OCI-LY1 (cell line): ENCODE results near the gene ASPDH.

Experiments
- H2AFZ ChIP-seq: fragments of 200-600 bp; sonication (generic), shearing (Covaris generic); 2 replicates; pipeline ENCODE4 v1.6.0; 2014; ENCODE audit warnings: antibody characterized with exemption, mild to moderate bottlenecking, low read length
- H3F3A ChIP-seq: fragments of 200-600 bp; sonication (generic), shearing (Covaris generic); 2 replicates; pipeline ENCODE4 v1.6.0; 2014; ENCODE audit warnings: mild to moderate bottlenecking, antibody characterized with exemption, low read length, moderate library complexity; ENCODE audit not compliant: insufficient read depth
- H3K27ac ChIP-seq: fragments of 200-600 bp; sonication (generic); 2 replicates; pipeline ENCODE4 v1.5.1; 2014; ENCODE audit warnings: low read length, mixed run types, mild to moderate bottlenecking, low read depth; ENCODE audit not compliant: poor library complexity, severe bottlenecking
- H3K27me3 ChIP-seq: fragments of 200-600 bp; sonication (generic); 2 replicates; pipeline ENCODE4 v1.6.0; 2014; ENCODE audit warnings: antibody characterized with exemption, mild to moderate bottlenecking, low read length, moderate library complexity; ENCODE audit not compliant: insufficient read depth
- H3K36me3 ChIP-seq: fragments of 200-600 bp; sonication (generic); 2 replicates; pipeline ENCODE4 v1.6.1; 2014; ENCODE audit warnings: mild to moderate bottlenecking, antibody characterized with exemption, low read length, moderate library complexity, mixed read lengths; ENCODE audit not compliant: insufficient read depth
- H3K4me1 ChIP-seq: fragments of 200-600 bp; sonication (generic); 2 replicates; pipeline ENCODE4 v1.5.1; 2014; ENCODE audit warnings: mild to moderate bottlenecking, low read length, moderate library complexity; ENCODE audit not compliant: insufficient read depth, severe bottlenecking
- H3K4me2 ChIP-seq: fragments of 200-600 bp; sonication (generic), shearing (Covaris generic); 2 replicates; pipeline ENCODE4 v1.6.1; 2014; ENCODE audit warnings: low read length
- H3K4me3 ChIP-seq: fragments of 200-600 bp; sonication (generic); 2 replicates; pipeline ENCODE4 v1.5.1; 2014; ENCODE audit warnings: low read length, low read depth, mild to moderate bottlenecking, mixed read lengths; ENCODE audit not compliant: poor library complexity, severe bottlenecking
- H3K79me2 ChIP-seq: fragments of 200-600 bp; shearing (Covaris generic); 2 replicates; pipeline ENCODE4 v1.6.1; 2016; ENCODE audit warnings: mixed run types, low read length, mixed read lengths; ENCODE audit not compliant: insufficient read depth
- H3K9ac ChIP-seq: fragments of 200-600 bp; sonication (generic), shearing (Covaris generic); 2 replicates; pipeline ENCODE4 v1.6.1; 2014; ENCODE audit warnings: mild to moderate bottlenecking, low read length, mixed read lengths
- H3K9me2 ChIP-seq: fragments of 200-600 bp; sonication (generic), shearing (Covaris generic); 2 replicates; pipeline ENCODE4 v1.6.1; 2014; ENCODE audit warnings: low read depth, mild to moderate bottlenecking, low read length, mixed read lengths
- H3K9me3 ChIP-seq: fragments of 200-600 bp; shearing (Covaris generic); 2 replicates; pipeline ENCODE4 v1.6.1; 2014; ENCODE audit warnings: low read length, mixed read lengths
- H4K20me1 ChIP-seq: fragments of 200-600 bp; sonication (generic), shearing (Covaris generic); 2 replicates; pipeline ENCODE4 v1.6.0; 2016; ENCODE audit warnings: mild to moderate bottlenecking, low read length; ENCODE audit not compliant: insufficient read depth
- CTCF ChIP-seq: fragments of 200-600 bp; sonication (generic), shearing (Covaris generic); IDR thresholded peaks from 2 replicates; pipeline ENCODE4 v1.5.1; 2017; ENCODE audit warnings: mild to moderate bottlenecking, antibody characterized with exemption, low read length, moderate library complexity, mixed read lengths
- EZH2 ChIP-seq: fragments of 200-600 bp; sonication (generic), shearing (Covaris generic); IDR thresholded peaks from 2 replicates; pipeline ENCODE4 v1.8.0; 2017; ENCODE audit warnings: borderline replicate concordance, mixed run types, mild to moderate bottlenecking, antibody characterized with exemption, low read length, moderate library complexity, mixed read lengths

The ASPDH gene

GRCh38 chr19:50464348-50464747, 49.4 kb downstream of the ASPDH start:
- no peak for TF ChIP-seq EZH2
- no peak for TF ChIP-seq CTCF
- Histone ChIP-seq H3K27me3 (peaks cover 14% of the 10 kb centered on the region; the same call in 1 of the 2 replicates), H3K4me3 (no peak overlapping the region)

GRCh38 chr19:50462970-50463369, 50.7 kb downstream of the ASPDH start:
- Histone ChIP-seq H3K9ac (no peak overlapping the region), H3K36me3 (no peaks in the 10 kb centered on the region), H3K79me2 (no peaks in the 10 kb centered on the region), H3K4me1 (peaks cover 15% of the 10 kb centered on the region), H3K4me3 (no peak overlapping the region), H3F3A (no peaks in the 10 kb centered on the region; the same call in 1 of the 2 replicates), H3K9me3 (no peaks in the 10 kb centered on the region), H3K27me3 (peaks cover 14% of the 10 kb centered on the region; the same call in 1 of the 2 replicates), H4K20me1 (no peaks in the 10 kb centered on the region), H2AFZ (no peak overlapping the region), H3K9me2 (no peaks in the 10 kb centered on the region), H3K27ac (no peak overlapping the region), H3K4me2 (no peak overlapping the region)
- TF ChIP-seq EZH2, result no peak
- no peak for TF ChIP-seq CTCF

More at GRCh38 chr19:50464348-50464747, 49.4 kb downstream of the ASPDH start:
- H3K79me2 ChIP-seq, result no peaks in the 10 kb centered on the region
- H3K9me2 ChIP-seq, result no peaks in the 10 kb centered on the region
- H4K20me1 ChIP-seq, result no peaks in the 10 kb centered on the region
- H2AFZ ChIP-seq, result no peak overlapping the region
- H3K36me3 ChIP-seq, result no peaks in the 10 kb centered on the region
- H3K27ac ChIP-seq, result no peak overlapping the region
- no peaks in the 10 kb centered on the region; the same call in 1 of the 2 replicates for H3F3A ChIP-seq
- no peak overlapping the region for H3K9ac ChIP-seq
- no peaks in the 10 kb centered on the region for H3K9me3 ChIP-seq
- peaks cover 15% of the 10 kb centered on the region for H3K4me1 ChIP-seq
- no peak overlapping the region for H3K4me2 ChIP-seq
